ENCODE data around the gene SARM1. TPM values are rescaled to one million over a fixed set of nuclear protein-coding genes. Genes with fewer than 3 reads are reported as not detected.

SARM1 gene
- total RNA-seq, 6 experiments from 2014 or later, result 2.8 to 5.1 (median 3.9) TPM

DNA sequence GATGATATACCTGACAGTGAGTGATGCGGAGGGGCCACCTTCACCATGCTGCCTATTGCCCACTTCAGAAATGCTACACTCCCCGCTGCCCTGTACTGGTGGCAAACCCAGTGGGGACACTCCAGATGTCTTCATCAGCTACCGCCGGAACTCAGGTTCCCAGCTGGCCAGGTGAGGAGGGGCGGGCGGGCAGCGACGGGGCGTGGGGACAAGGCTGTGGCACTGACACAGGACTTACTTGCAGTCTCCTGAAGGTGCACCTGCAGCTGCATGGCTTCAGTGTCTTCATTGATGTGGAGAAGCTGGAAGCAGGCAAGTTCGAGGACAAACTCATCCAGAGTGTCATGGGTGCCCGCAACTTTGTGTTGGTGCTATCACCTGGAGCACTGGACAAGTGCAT is 16.6 kb downstream of the SARM1 start:
- Histone ChIP-seq H3K27me3 (no peaks in the 10 kb centered on the region), H3K4me3 (no peak overlapping the region), H3K4me1 (peaks cover 0 to 7% (median 0%) of the 10 kb centered on the region in 4 donors), H3K36me3 (peaks cover 0 to 18% (median 4%) of the 10 kb centered on the region in 4 donors), H3K9me3 (no peaks in the 10 kb centered on the region), H3K27ac (no peak overlapping the region)
- no peak for TF ChIP-seq POLR2A (IDR thresholded peaks at IDR 0.05)
- TF ChIP-seq, protein P1, sequence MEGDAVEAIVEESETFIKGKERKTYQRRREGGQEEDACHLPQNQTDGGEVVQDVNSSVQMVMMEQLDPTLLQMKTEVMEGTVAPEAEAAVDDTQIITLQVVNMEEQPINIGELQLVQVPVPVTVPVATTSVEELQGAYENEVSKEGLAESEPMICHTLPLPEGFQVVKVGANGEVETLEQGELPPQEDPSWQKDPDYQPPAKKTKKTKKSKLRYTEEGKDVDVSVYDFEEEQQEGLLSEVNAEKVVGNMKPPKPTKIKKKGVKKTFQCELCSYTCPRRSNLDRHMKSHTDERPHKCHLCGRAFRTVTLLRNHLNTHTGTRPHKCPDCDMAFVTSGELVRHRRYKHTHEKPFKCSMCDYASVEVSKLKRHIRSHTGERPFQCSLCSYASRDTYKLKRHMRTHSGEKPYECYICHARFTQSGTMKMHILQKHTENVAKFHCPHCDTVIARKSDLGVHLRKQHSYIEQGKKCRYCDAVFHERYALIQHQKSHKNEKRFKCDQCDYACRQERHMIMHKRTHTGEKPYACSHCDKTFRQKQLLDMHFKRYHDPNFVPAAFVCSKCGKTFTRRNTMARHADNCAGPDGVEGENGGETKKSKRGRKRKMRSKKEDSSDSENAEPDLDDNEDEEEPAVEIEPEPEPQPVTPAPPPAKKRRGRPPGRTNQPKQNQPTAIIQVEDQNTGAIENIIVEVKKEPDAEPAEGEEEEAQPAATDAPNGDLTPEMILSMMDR (IDR thresholded peaks at IDR 0.05), result no peak
- ATAC-seq (no peak), DNase-seq (no peak)
- 100% methylated on average over 1 of the region's 11 CpGs for WGBS (ENCODE audit: insufficient coverage, low coverage, low lambda C conversion rate, missing lambda C conversion rate)
- intact Hi-C loops (cut with DNase I), result no loop called here

DNA sequence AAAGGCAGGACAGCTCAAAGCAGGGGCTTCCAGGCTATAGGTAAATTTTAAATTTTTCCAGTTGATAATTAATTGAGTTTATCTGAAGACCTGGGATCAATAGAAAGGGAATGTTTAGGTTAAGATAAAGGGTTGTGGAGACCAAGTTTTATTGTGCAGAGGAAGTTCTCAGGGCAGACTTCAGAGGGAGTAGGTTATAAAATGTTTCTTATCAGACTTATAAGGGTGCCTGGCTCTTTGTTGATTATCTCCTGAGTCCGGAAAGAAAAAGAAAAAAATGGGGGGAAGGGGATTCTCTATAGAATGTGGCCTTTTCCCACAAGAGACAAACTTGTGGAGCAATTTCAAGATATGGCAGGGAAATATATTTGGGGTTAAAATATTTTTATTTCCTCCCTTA is 18.6 kb downstream of the SARM1 start:
- ATAC-seq (no peak), DNase-seq (no peak)
- WGBS (ENCODE audit: insufficient coverage, low coverage, low lambda C conversion rate, missing lambda C conversion rate), result 50% methylated on average over 1 of the region's 1 CpG
- no peak overlapping the region for H3K4me3 ChIP-seq
- H3K27me3 ChIP-seq, result no peaks in the 10 kb centered on the region
- no peak overlapping the region for H3K27ac ChIP-seq
- TF ChIP-seq POLR2A (IDR thresholded peaks at IDR 0.05), result no peak
- TF ChIP-seq, protein P1 (IDR thresholded peaks at IDR 0.05), result no peak
- H3K4me1 ChIP-seq, result no peaks in the 10 kb centered on the region
- intact Hi-C loops (cut with DNase I), result no loop called here
- H3K36me3 ChIP-seq, result peaks cover 0 to 18% (median 4%) of the 10 kb centered on the region in 4 donors
- H3K9me3 ChIP-seq, result no peaks in the 10 kb centered on the region

GRCh38 chr17:28390563-28390962 is 19.1 kb downstream of the SARM1 start:
- ATAC-seq (no peak), DNase-seq (no peak)
- 86% methylated on average over 2 of the region's 2 CpGs for WGBS (ENCODE audit: insufficient coverage, low coverage, low lambda C conversion rate, missing lambda C conversion rate)
- no peak overlapping the region for H3K27ac ChIP-seq
- H3K36me3 ChIP-seq, result peaks cover 0 to 19% (median 4%) of the 10 kb centered on the region in 4 donors
- intact Hi-C loops (cut with DNase I), result no loop called here
- H3K9me3 ChIP-seq, result no peaks in the 10 kb centered on the region
- no peak for TF ChIP-seq POLR2A (IDR thresholded peaks at IDR 0.05)
- TF ChIP-seq, protein P1 (IDR thresholded peaks at IDR 0.05), result no peak
- H3K4me3 ChIP-seq, result no peak overlapping the region
- no peaks in the 10 kb centered on the region for H3K27me3 ChIP-seq
- no peaks in the 10 kb centered on the region for H3K4me1 ChIP-seq

DNA sequence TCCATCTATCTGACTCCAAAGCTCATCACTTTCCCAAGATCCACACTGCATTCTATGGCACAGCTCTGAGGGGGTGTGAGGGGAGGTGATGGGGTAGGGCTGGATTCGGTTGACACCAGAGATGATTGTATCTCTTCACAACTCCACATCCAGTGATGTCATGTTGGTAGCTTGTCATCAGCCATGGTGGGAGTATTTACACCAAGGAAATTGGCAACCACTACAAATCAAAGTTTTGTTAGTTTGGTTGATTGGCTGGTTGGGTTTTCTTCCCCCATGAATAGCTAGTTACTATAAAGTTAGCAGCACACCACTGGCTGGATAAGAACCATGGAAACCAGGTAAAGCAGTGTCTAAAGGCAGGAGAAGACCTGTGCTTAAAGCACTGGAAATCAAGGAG is 19.5 kb downstream of the SARM1 start:
- Histone ChIP-seq H3K36me3 (peaks cover 0 to 24% (median 4%) of the 10 kb centered on the region in 4 donors), H3K27ac (no peak overlapping the region), H3K9me3 (no peaks in the 10 kb centered on the region), H3K4me3 (no peak overlapping the region), H3K4me1 (no peaks in the 10 kb centered on the region), H3K27me3 (no peaks in the 10 kb centered on the region)
- intact Hi-C loops (cut with DNase I), result no loop called here
- ATAC-seq (no peak), DNase-seq (no peak)
- no peak for TF ChIP-seq POLR2A (IDR thresholded peaks at IDR 0.05)
- TF ChIP-seq, protein P1 (IDR thresholded peaks at IDR 0.05), result no peak
- no CpG with 5 or more reads among the region's 1 CpG for WGBS (ENCODE audit: insufficient coverage, low coverage, low lambda C conversion rate, missing lambda C conversion rate)

GRCh38 chr17:28391401-28391800 is 19.9 kb downstream of the SARM1 start:
- Histone ChIP-seq H3K9me3 (no peaks in the 10 kb centered on the region), H3K36me3 (peaks cover 0 to 25% (median 4%) of the 10 kb centered on the region in 4 donors), H3K4me3 (no peak overlapping the region), H3K27ac (no peak overlapping the region), H3K4me1 (no peaks in the 10 kb centered on the region), H3K27me3 (no peaks in the 10 kb centered on the region)
- TF ChIP-seq, protein P1 (IDR thresholded peaks at IDR 0.05), result no peak
- TF ChIP-seq POLR2A (IDR thresholded peaks at IDR 0.05), result no peak
- WGBS (ENCODE audit: insufficient coverage, low coverage, low lambda C conversion rate, missing lambda C conversion rate), result 90% methylated on average over 2 of the region's 2 CpGs
- intact Hi-C loops (cut with DNase I), result no loop called here
- DNase-seq, result no peak
- no peak for ATAC-seq
